ENCODE results near the gene FAM13A.
A peak's percentile ranks its signal among the peaks of the same experiment; 100 is the strongest.

FAM13A gene

GRCh38 chr4:88742561-88742960, 314.4 kb downstream of the FAM13A start:
- no peak for DNase-seq (ENCODE audit: extremely low read depth, insufficient read length)
- Histone ChIP-seq H3K36me3 (ENCODE audit: control insufficient read depth, insufficient read depth, low read length) (no peaks in the 10 kb centered on the region), H3K4me3 (replicated peaks; ENCODE audit: low read depth, low read length) (no peak overlapping the region), H3K27me3 (replicated peaks; ENCODE audit: control insufficient read depth, insufficient read depth, low read length) (0 out of 2 replicates have a peak, but pooled peaks cover 1% of the 10 kb centered on the region)
- no peak for TF ChIP-seq CTCF (IDR thresholded peaks at IDR 0.05; ENCODE audit: insufficient read depth, low read length, poor library complexity, severe bottlenecking)

- no peak overlapping the region for H3K4me3 ChIP-seq (replicated peaks; ENCODE audit: low read depth, low read length)
- no peak for DNase-seq (ENCODE audit: extremely low read depth, insufficient read length)
- no peaks in the 10 kb centered on the region for H3K36me3 ChIP-seq (ENCODE audit: control insufficient read depth, insufficient read depth, low read length)
- no peaks in the 10 kb centered on the region for H3K27me3 ChIP-seq (replicated peaks; ENCODE audit: control insufficient read depth, insufficient read depth, low read length)
- TF ChIP-seq CTCF (IDR thresholded peaks at IDR 0.05; ENCODE audit: insufficient read depth, low read length, poor library complexity, severe bottlenecking), result no peak
These were observed 318.8 kb downstream of the FAM13A start for GRCh38 chr4:88738180-88738579.

GRCh38 chr4:88737307-88737941, 319.6 kb downstream of the FAM13A start:
- no peaks in the 10 kb centered on the region for H3K36me3 ChIP-seq (ENCODE audit: control insufficient read depth, insufficient read depth, low read length)
- H3K4me3 ChIP-seq (replicated peaks; ENCODE audit: low read depth, low read length), result no peak overlapping the region
- peak; percentile 23 for DNase-seq (ENCODE audit: extremely low read depth, insufficient read length)
- TF ChIP-seq CTCF (IDR thresholded peaks at IDR 0.05; ENCODE audit: insufficient read depth, low read length, poor library complexity, severe bottlenecking), result no peak
- no peaks in the 10 kb centered on the region for H3K27me3 ChIP-seq (replicated peaks; ENCODE audit: control insufficient read depth, insufficient read depth, low read length)

GRCh38 chr4:88736264-88736663, 320.7 kb downstream of the FAM13A start:
- H3K36me3 ChIP-seq (ENCODE audit: control insufficient read depth, insufficient read depth, low read length), result no peaks in the 10 kb centered on the region
- no peak overlapping the region for H3K4me3 ChIP-seq (replicated peaks; ENCODE audit: low read depth, low read length)
- no peak for DNase-seq (ENCODE audit: extremely low read depth, insufficient read length)
- no peaks in the 10 kb centered on the region for H3K27me3 ChIP-seq (replicated peaks; ENCODE audit: control insufficient read depth, insufficient read depth, low read length)
- TF ChIP-seq CTCF (IDR thresholded peaks at IDR 0.05; ENCODE audit: insufficient read depth, low read length, poor library complexity, severe bottlenecking), result no peak

GRCh38 chr4:88735564-88735963, 321.4 kb downstream of the FAM13A start:
- Histone ChIP-seq H3K27me3 (replicated peaks; ENCODE audit: control insufficient read depth, insufficient read depth, low read length) (no peaks in the 10 kb centered on the region), H3K36me3 (ENCODE audit: control insufficient read depth, insufficient read depth, low read length) (no peaks in the 10 kb centered on the region), H3K4me3 (replicated peaks; ENCODE audit: low read depth, low read length) (no peak overlapping the region)
- no peak for TF ChIP-seq CTCF (IDR thresholded peaks at IDR 0.05; ENCODE audit: insufficient read depth, low read length, poor library complexity, severe bottlenecking)
- no peak for DNase-seq (ENCODE audit: extremely low read depth, insufficient read length)

Data from GM06990 (cell line).